Uterus (tissue), 2 donors: ENCODE measurements around the gene MOB3B.

Source experiments
- CTCF ChIP-seq, 4 experiments: fragments of 200-600 bp in 2 of 4; fragments of 450-650 bp in 2 of 4; sonication (generic) in 2 of 4; IDR thresholded peaks; one replicate each; pipeline ENCODE4 v1.5.1; 2016 to 2019; ENCODE audit warnings: antibody characterized with exemption in 4 of 4, mild to moderate bottlenecking in 2 of 4, moderate library complexity in 1 of 4
- POLR2A ChIP-seq, 2 donors: fragments of 450-650 bp; IDR thresholded peaks; one replicate each; pipeline ENCODE4 v1.6.1; 2016; ENCODE audit warnings: antibody characterized with exemption in 2 of 2, mild to moderate bottlenecking in 1 of 2, moderate library complexity in 1 of 2

GRCh38 chr9:27468462-27469110, 61.0 kb downstream of the MOB3B start:
- TF ChIP-seq POLR2A (IDR thresholded peaks at IDR 0.05) (no peak), CTCF (IDR thresholded peaks at IDR 0.05) (no peak)
